ENCODE data around the gene DUSP11. TPM values are rescaled to one million over a fixed set of nuclear protein-coding genes. Genes with fewer than 3 reads are reported as not detected.

The DUSP11 gene
- total RNA-seq, 1 donor from 2014 or later, result 26.1 TPM

- peaks cover 40% of the 10 kb centered on the region for H3K36me3 Mint-ChIP-seq
- no peak for DNase-seq (ENCODE audit: extremely low spot score, unreplicated experiment)
- H3K27ac Mint-ChIP-seq, result no peak overlapping the region
- no peak for TF ChIP-seq CTCF (conservative IDR thresholded peaks at IDR 0.05)
- no peaks in the 10 kb centered on the region for H3K27me3 Mint-ChIP-seq
- no peaks in the 10 kb centered on the region for H3K4me1 Mint-ChIP-seq (ENCODE audit: unreplicated experiment)
- peaks cover 2% of the 10 kb centered on the region for H3K9me3 Mint-ChIP-seq
- no peak overlapping the region for H3K4me3 Mint-ChIP-seq
Observed at GRCh38 chr2:73749314-73749713, 30.6 kb downstream of the DUSP11 start.

GRCh38 chr2:73746877-73747208 is 33.1 kb downstream of the DUSP11 start:
- H3K27me3 Mint-ChIP-seq, result no peaks in the 10 kb centered on the region
- no peak overlapping the region for H3K4me3 Mint-ChIP-seq
- no peak for DNase-seq (ENCODE audit: extremely low spot score, unreplicated experiment)
- no peak overlapping the region for H3K27ac Mint-ChIP-seq
- TF ChIP-seq CTCF (conservative IDR thresholded peaks at IDR 0.05), result no peak
- H3K4me1 Mint-ChIP-seq (ENCODE audit: unreplicated experiment), result no peaks in the 10 kb centered on the region
- peaks cover 32% of the 10 kb centered on the region for H3K36me3 Mint-ChIP-seq
- no peaks in the 10 kb centered on the region for H3K9me3 Mint-ChIP-seq

- peaks cover 29% of the 10 kb centered on the region for H3K36me3 Mint-ChIP-seq
- DNase-seq (ENCODE audit: extremely low spot score, unreplicated experiment), result no peak
- TF ChIP-seq CTCF (conservative IDR thresholded peaks at IDR 0.05), result no peak
- no peak overlapping the region for H3K4me3 Mint-ChIP-seq
- H3K27me3 Mint-ChIP-seq, result no peaks in the 10 kb centered on the region
- H3K9me3 Mint-ChIP-seq, result no peaks in the 10 kb centered on the region
- no peaks in the 10 kb centered on the region for H3K4me1 Mint-ChIP-seq (ENCODE audit: unreplicated experiment)
- H3K27ac Mint-ChIP-seq, result no peak overlapping the region
Observed at GRCh38 chr2:73746015-73746876, 33.7 kb downstream of the DUSP11 start.

- peaks cover 7% of the 10 kb centered on the region for H3K27me3 Mint-ChIP-seq
- H3K4me1 Mint-ChIP-seq (ENCODE audit: unreplicated experiment), result peaks cover 12% of the 10 kb centered on the region
- H3K36me3 Mint-ChIP-seq, result peaks cover 32% of the 10 kb centered on the region
- H3K27ac Mint-ChIP-seq, result no peak overlapping the region
- peaks cover 4% of the 10 kb centered on the region for H3K9me3 Mint-ChIP-seq
- TF ChIP-seq CTCF (conservative IDR thresholded peaks at IDR 0.05), result no peak
- no peak for DNase-seq (ENCODE audit: extremely low spot score, unreplicated experiment)
- H3K4me3 Mint-ChIP-seq, result no peak overlapping the region
Observed at GRCh38 chr2:73740767-73741166, 39.1 kb downstream of the DUSP11 start.

- peaks cover 4% of the 10 kb centered on the region for H3K9me3 Mint-ChIP-seq
- no peak overlapping the region for H3K27ac Mint-ChIP-seq
- DNase-seq (ENCODE audit: extremely low spot score, unreplicated experiment), result no peak
- TF ChIP-seq CTCF (conservative IDR thresholded peaks at IDR 0.05), result no peak
- peaks cover 22% of the 10 kb centered on the region for H3K36me3 Mint-ChIP-seq
- H3K27me3 Mint-ChIP-seq, result peaks cover 7% of the 10 kb centered on the region
- H3K4me3 Mint-ChIP-seq, result peak overlapping the region; percentile 60
- H3K4me1 Mint-ChIP-seq (ENCODE audit: unreplicated experiment), result peaks cover 12% of the 10 kb centered on the region
Observed at GRCh38 chr2:73739101-73739500, 40.8 kb downstream of the DUSP11 start.
